ENCODE measurements around the gene ADAMTSL3. TPM values are rescaled to one million over a fixed set of nuclear protein-coding genes. Genes with fewer than 3 reads are reported as not detected.

The ADAMTSL3 gene
- total RNA-seq, 1 donor from 2014 or later, result 13.2 TPM

DNA sequence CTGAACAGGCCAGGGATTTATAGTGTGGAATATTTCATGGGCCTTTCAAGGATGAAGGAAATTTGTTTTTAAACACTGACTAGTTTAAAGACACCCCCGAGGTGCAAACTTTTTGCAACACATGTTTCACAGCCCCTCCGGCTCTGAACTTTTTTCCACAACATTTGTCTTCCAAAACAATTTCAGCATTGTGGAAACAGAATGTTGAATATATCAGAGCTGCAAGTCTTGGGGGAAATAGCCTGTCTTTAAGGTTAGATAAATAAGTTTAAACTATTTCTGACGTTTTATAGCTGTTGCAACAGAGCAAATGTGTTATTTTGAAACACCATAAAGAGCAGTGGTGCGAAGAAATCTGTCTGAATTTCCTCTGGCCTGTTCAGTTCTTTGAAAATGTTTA is 352.5 kb downstream of the ADAMTSL3 start:
- Mint-ChIP-seq H3K27ac (no peak overlapping the region), H3K4me1 (no peaks in the 10 kb centered on the region), H3K4me3 (no peak overlapping the region), H3K36me3 (no peaks in the 10 kb centered on the region), H3K27me3 (ENCODE audit: low read depth) (peaks cover 35% of the 10 kb centered on the region), H3K9me3 (peaks cover 3% of the 10 kb centered on the region)
- DNase-seq (ENCODE audit: low spot score in 2 of 2, unreplicated experiment in 2 of 2), result no peak
- TF ChIP-seq, protein P1, sequence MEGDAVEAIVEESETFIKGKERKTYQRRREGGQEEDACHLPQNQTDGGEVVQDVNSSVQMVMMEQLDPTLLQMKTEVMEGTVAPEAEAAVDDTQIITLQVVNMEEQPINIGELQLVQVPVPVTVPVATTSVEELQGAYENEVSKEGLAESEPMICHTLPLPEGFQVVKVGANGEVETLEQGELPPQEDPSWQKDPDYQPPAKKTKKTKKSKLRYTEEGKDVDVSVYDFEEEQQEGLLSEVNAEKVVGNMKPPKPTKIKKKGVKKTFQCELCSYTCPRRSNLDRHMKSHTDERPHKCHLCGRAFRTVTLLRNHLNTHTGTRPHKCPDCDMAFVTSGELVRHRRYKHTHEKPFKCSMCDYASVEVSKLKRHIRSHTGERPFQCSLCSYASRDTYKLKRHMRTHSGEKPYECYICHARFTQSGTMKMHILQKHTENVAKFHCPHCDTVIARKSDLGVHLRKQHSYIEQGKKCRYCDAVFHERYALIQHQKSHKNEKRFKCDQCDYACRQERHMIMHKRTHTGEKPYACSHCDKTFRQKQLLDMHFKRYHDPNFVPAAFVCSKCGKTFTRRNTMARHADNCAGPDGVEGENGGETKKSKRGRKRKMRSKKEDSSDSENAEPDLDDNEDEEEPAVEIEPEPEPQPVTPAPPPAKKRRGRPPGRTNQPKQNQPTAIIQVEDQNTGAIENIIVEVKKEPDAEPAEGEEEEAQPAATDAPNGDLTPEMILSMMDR (IDR thresholded peaks at IDR 0.05; ENCODE audit: unreplicated experiment), result no peak

DNA sequence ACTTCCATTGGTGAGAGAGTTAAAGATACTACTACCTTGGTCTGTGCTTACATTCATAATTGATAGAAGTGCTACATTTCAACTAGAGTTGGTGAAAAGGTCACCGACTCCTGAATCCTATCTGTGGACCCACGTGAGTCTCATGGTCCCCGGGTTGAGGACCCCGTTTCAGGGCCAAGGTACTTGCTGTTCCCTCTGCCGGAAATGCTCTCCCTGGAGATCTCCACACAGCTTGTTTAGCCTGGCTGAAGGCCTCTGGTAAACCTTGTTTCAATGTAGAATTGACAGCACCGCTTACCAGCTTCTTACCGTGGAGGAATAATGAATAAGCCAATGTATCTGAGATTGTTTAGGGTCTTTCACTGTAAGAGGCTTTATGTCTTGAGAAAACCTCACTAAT is 355.7 kb downstream of the ADAMTSL3 start:
- Mint-ChIP-seq H3K36me3 (no peaks in the 10 kb centered on the region), H3K9me3 (peaks cover 15% of the 10 kb centered on the region), H3K4me1 (no peaks in the 10 kb centered on the region), H3K4me3 (no peak overlapping the region), H3K27ac (no peak overlapping the region), H3K27me3 (ENCODE audit: low read depth) (peaks cover 26% of the 10 kb centered on the region)
- no peak for DNase-seq (ENCODE audit: low spot score in 2 of 2, unreplicated experiment in 2 of 2)
- TF ChIP-seq, protein P1 (IDR thresholded peaks at IDR 0.05; ENCODE audit: unreplicated experiment), result no peak

DNA sequence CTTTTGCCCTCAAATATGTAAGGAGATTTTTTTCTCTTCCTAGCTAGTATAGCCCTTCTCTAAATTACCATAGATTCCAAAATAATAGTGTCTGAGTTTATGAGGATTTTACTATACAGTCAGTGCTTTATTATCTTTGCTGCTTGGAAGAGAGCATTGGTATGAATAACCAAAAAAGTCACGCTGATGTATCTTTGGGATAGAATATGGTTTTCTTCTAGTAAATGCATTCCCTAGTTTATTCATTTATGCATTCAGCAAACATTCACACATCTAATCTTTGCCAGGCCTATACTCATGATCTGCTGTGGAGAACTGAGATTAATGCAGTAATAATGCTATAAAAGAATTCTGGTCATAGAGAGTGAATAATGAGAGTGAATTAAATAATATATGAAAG is 356.3 kb downstream of the ADAMTSL3 start:
- H3K9me3 Mint-ChIP-seq, result peaks cover 15% of the 10 kb centered on the region
- TF ChIP-seq, protein P1 (IDR thresholded peaks at IDR 0.05; ENCODE audit: unreplicated experiment), result no peak
- no peaks in the 10 kb centered on the region for H3K4me1 Mint-ChIP-seq

DNA sequence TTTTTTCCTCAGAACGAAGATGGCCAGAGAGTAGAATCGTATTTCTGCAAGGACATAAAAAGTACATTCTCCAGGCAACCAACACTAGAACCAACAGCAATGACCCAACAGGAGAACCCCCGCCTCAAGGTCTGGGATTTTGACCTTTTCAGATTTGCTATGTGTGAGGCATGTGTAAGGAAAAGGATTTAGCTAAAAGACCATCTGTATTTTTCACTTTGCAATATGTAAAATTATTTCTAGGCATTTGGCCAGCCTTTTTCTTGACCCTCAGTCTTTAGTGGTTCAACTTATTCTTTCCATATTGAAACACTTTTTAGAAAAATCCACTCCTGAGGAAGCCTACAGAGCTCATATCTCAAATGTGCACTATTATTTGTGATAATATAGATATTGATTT is 362.4 kb downstream of the ADAMTSL3 start:
- Mint-ChIP-seq H3K4me3 (no peak overlapping the region), H3K4me1 (no peaks in the 10 kb centered on the region), H3K9me3 (peaks cover 13% of the 10 kb centered on the region), H3K27me3 (ENCODE audit: low read depth) (peaks cover 32% of the 10 kb centered on the region), H3K36me3 (no peaks in the 10 kb centered on the region), H3K27ac (no peak overlapping the region)
- DNase-seq (ENCODE audit: low spot score in 2 of 2, unreplicated experiment in 2 of 2), result no peak
- TF ChIP-seq, protein P1 (IDR thresholded peaks at IDR 0.05; ENCODE audit: unreplicated experiment), result no peak

More for the DNA sequence above, 356.3 kb downstream of the ADAMTSL3 start:
- DNase-seq (ENCODE audit: low spot score in 2 of 2, unreplicated experiment in 2 of 2), result no peak
- H3K36me3 Mint-ChIP-seq, result no peaks in the 10 kb centered on the region
- H3K4me3 Mint-ChIP-seq, result no peak overlapping the region
- no peak overlapping the region for H3K27ac Mint-ChIP-seq
- H3K27me3 Mint-ChIP-seq (ENCODE audit: low read depth), result peaks cover 23% of the 10 kb centered on the region

DNA sequence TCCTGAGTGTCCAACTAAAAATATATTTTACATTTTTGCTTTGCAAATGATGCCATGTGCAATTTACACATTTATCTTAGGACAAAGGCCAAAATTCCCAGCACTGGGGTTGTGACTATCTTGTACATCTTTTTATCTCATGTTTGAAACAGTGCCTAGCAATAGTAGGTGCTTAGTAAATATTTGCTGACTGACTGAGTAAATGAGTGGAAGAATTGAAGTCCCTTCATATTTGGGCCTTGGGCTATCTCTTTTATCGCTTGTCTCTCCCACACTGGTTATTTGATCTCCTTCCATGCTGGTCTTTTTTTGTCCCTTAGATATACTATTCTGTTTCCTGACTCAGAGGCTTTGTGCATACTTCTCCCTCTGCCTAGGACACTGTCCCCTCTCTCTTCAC is 368.6 kb downstream of the ADAMTSL3 start:
- Mint-ChIP-seq H3K4me3 (no peak overlapping the region), H3K27me3 (ENCODE audit: low read depth) (peaks cover 41% of the 10 kb centered on the region), H3K9me3 (peaks cover 6% of the 10 kb centered on the region), H3K36me3 (no peaks in the 10 kb centered on the region), H3K27ac (no peak overlapping the region), H3K4me1 (no peaks in the 10 kb centered on the region)
- DNase-seq (ENCODE audit: low spot score in 2 of 2, unreplicated experiment in 2 of 2), result no peak
- TF ChIP-seq, protein P1 (IDR thresholded peaks at IDR 0.05; ENCODE audit: unreplicated experiment), result no peak

DNA sequence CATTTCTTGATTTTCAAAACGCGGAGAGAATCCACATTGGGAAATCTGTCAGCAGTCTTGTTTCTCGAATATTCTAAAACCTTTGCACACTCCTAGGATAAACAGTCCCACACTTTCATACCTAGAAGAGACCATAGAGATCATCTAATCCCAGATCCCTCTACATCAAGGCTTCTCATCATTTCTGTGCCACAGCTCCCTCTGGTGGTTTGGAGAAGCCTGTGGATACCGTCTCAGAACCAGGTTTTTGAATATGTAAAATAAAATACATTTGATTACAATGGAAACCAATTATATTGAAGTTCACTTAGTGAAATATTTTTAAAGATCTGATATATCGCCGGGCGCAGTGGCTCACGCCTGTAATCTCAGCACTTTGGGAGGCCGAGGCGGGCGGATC is 369.7 kb downstream of the ADAMTSL3 start:
- H3K27me3 Mint-ChIP-seq (ENCODE audit: low read depth), result peaks cover 44% of the 10 kb centered on the region
- no peaks in the 10 kb centered on the region for H3K36me3 Mint-ChIP-seq
- H3K4me3 Mint-ChIP-seq, result no peak overlapping the region
- no peak for DNase-seq (ENCODE audit: low spot score in 2 of 2, unreplicated experiment in 2 of 2)
- no peak overlapping the region for H3K27ac Mint-ChIP-seq
- TF ChIP-seq, protein P1 (IDR thresholded peaks at IDR 0.05; ENCODE audit: unreplicated experiment), result no peak
- peaks cover 6% of the 10 kb centered on the region for H3K9me3 Mint-ChIP-seq
- H3K4me1 Mint-ChIP-seq, result no peaks in the 10 kb centered on the region
